H9 (cell line): ENCODE results near the gene RNF126. TPM values are rescaled to one million over a fixed set of nuclear protein-coding genes. Genes with fewer than 3 reads are reported as not detected.

ENCODE experiments used
- DNase-seq: peaks from one replicate; pipeline ENCODE4 v3.0.0-alpha.2; 2017
- H2AFZ ChIP-seq: one replicate; pipeline ENCODE4 v1.6.1; 2013; ENCODE audit warnings: mild to moderate bottlenecking, low read length, control low read depth, moderate library complexity
- H2AK5ac ChIP-seq: 2 replicates; pipeline ENCODE4 v1.6.1; 2013; ENCODE audit warnings: low read length, control low read depth, mixed read lengths; ENCODE audit not compliant: insufficient read length
- H2BK120ac ChIP-seq: one replicate; pipeline ENCODE4 v1.6.1; 2013; ENCODE audit warnings: low read depth, mild to moderate bottlenecking, low read length, control low read depth, inconsistent platforms; ENCODE audit not compliant: poor library complexity, severe bottlenecking
- H2BK12ac ChIP-seq: 2 replicates; pipeline ENCODE4 v1.6.1; 2013; ENCODE audit warnings: low read length, control low read depth, mixed read lengths, low read depth; ENCODE audit not compliant: insufficient read length
- H2BK15ac ChIP-seq: 2 replicates; pipeline ENCODE4 v1.6.1; 2013; ENCODE audit warnings: low read depth, low read length, control low read depth
- H2BK20ac ChIP-seq: one replicate; pipeline ENCODE4 v1.6.1; 2013; ENCODE audit warnings: low read depth, mild to moderate bottlenecking, low read length, control low read depth, inconsistent platforms; ENCODE audit not compliant: poor library complexity, severe bottlenecking
- H2BK5ac ChIP-seq: 2 replicates; pipeline ENCODE4 v1.6.1; 2013; ENCODE audit warnings: low read length, control low read depth, mixed read lengths; ENCODE audit not compliant: insufficient read length
- H3K14ac ChIP-seq: 2 replicates; pipeline ENCODE4 v1.6.1; 2013; ENCODE audit warnings: low read length, control low read depth; ENCODE audit not compliant: insufficient read depth
- H3K18ac ChIP-seq: 2 replicates; pipeline ENCODE4 v1.6.1; 2013; ENCODE audit warnings: low read depth, mild to moderate bottlenecking, mixed read lengths, low read length, control low read depth; ENCODE audit not compliant: insufficient read length
- H3K23ac ChIP-seq: 2 replicates; pipeline ENCODE4 v1.6.1; 2013; ENCODE audit warnings: low read length, control low read depth, mixed read lengths, low read depth; ENCODE audit not compliant: insufficient read length
- H3K23me2 ChIP-seq: 2 replicates; pipeline ENCODE4 v1.6.1; 2013; ENCODE audit warnings: low read depth, mild to moderate bottlenecking, mixed read lengths, low read length, control low read depth; ENCODE audit not compliant: insufficient read length, poor library complexity, severe bottlenecking
- H3K27ac ChIP-seq: 2 replicates; pipeline ENCODE4 v1.5.1; 2013; ENCODE audit warnings: low read length, control low read depth, mixed read lengths, low read depth; ENCODE audit not compliant: insufficient read length
- H3K27me3 ChIP-seq: 2 replicates; pipeline ENCODE4 v1.6.1; 2013; ENCODE audit warnings: low read length, control low read depth, inconsistent platforms; ENCODE audit not compliant: insufficient read depth
- H3K4ac ChIP-seq: 2 replicates; pipeline ENCODE4 v1.6.1; 2013; ENCODE audit warnings: low read depth, mild to moderate bottlenecking, control low read depth, inconsistent platforms, low read length, moderate library complexity
- H3K4me1 ChIP-seq: 2 replicates; pipeline ENCODE4 v1.6.1; 2013; ENCODE audit warnings: low read length, control low read depth, inconsistent platforms; ENCODE audit not compliant: insufficient read depth
- H3K4me2 ChIP-seq: 2 replicates; pipeline ENCODE4 v1.6.1; 2013; ENCODE audit warnings: low read length, control low read depth, mixed read lengths; ENCODE audit not compliant: insufficient read length, insufficient read depth
- H3K56ac ChIP-seq: 2 replicates; pipeline ENCODE4 v1.6.1; 2013; ENCODE audit warnings: low read depth, mild to moderate bottlenecking, mixed read lengths, low read length, control low read depth; ENCODE audit not compliant: insufficient read length
- H3K79me1 ChIP-seq: 2 replicates; pipeline ENCODE4 v1.6.1; 2013; ENCODE audit warnings: low read depth, mild to moderate bottlenecking, moderate library complexity, low read length, control low read depth, inconsistent platforms; ENCODE audit not compliant: insufficient read depth, poor library complexity, severe bottlenecking
- H3K79me2 ChIP-seq: 2 replicates; pipeline ENCODE4 v1.6.1; 2013; ENCODE audit warnings: low read length, control low read depth, inconsistent platforms; ENCODE audit not compliant: insufficient read depth
- H3K9ac ChIP-seq: 2 replicates; pipeline ENCODE4 v1.6.1; 2013; ENCODE audit warnings: low read length, control low read depth, mixed read lengths; ENCODE audit not compliant: insufficient read length; ENCODE audit errors: extremely low read depth
- H3K9me3 ChIP-seq: one replicate; pipeline ENCODE4 v1.6.1; 2013; ENCODE audit warnings: low read depth, low read length, inconsistent platforms; ENCODE audit not compliant: control insufficient read depth
- H3T11ph ChIP-seq: one replicate; pipeline ENCODE4 v1.6.1; 2013; ENCODE audit warnings: mild to moderate bottlenecking, low read length, control low read depth, inconsistent platforms
- H4K20me1 ChIP-seq: one replicate; pipeline ENCODE4 v1.6.1; 2013; ENCODE audit not compliant: control insufficient read depth, insufficient read length, insufficient read depth
- H4K5ac ChIP-seq: 2 replicates; pipeline ENCODE4 v1.6.1; 2013; ENCODE audit warnings: low read depth, mild to moderate bottlenecking, mixed read lengths, low read length, control low read depth; ENCODE audit not compliant: insufficient read length
- H4K8ac ChIP-seq: replicated peaks from 2 replicates; pipeline ENCODE4 v1.6.1; 2013; ENCODE audit warnings: low read length, control low read depth, mixed read lengths, low read depth; ENCODE audit not compliant: insufficient read length
- H4K91ac ChIP-seq: 2 replicates; pipeline ENCODE4 v1.6.1; 2013; ENCODE audit warnings: low read depth, mild to moderate bottlenecking, moderate library complexity, mixed read lengths, low read length, control low read depth; ENCODE audit not compliant: insufficient read length
- H3K27ac Mint-ChIP-seq, 3 experiments: 2 replicates in 2 of 3; 3 replicates in 1 of 3; pipeline ENCODE4 v1.8.0; 2020 to 2021; ENCODE audit warnings: mixed read lengths in 3 of 3, mild to moderate bottlenecking in 1 of 3, moderate library complexity in 1 of 3
- H3K27me3 Mint-ChIP-seq: 2 replicates; pipeline ENCODE4 v1.8.0; 2021; ENCODE audit warnings: low read depth, mild to moderate bottlenecking, moderate library complexity, mixed read lengths
- H3K36me3 Mint-ChIP-seq, 3 experiments: 2 replicates in 2 of 3; 3 replicates in 1 of 3; pipeline ENCODE4 v1.8.0; 2020 to 2021; ENCODE audit warnings: low read depth in 3 of 3, mixed read lengths in 3 of 3; ENCODE audit not compliant: insufficient read depth in 1 of 3
- H3K4me1 Mint-ChIP-seq, 2 experiments: 2 replicates each; pipeline ENCODE4 v1.8.0; 2020; ENCODE audit warnings: mixed read lengths in 2 of 2
- H3K4me3 Mint-ChIP-seq, 2 experiments: 2 replicates in 1 of 2; 3 replicates in 1 of 2; pipeline ENCODE4 v1.8.0; 2020 to 2021; ENCODE audit warnings: mild to moderate bottlenecking in 2 of 2, mixed read lengths in 2 of 2, moderate library complexity in 1 of 2
- H3K9me3 Mint-ChIP-seq, 2 experiments: 2 replicates in 1 of 2; 3 replicates in 1 of 2; pipeline ENCODE4 v1.8.0; 2020; ENCODE audit warnings: mild to moderate bottlenecking in 2 of 2, mixed read lengths in 2 of 2, moderate library complexity in 1 of 2
- WGBS: extraction: QIAGEN DNeasy Blood & Tissue Kit; methylation state at CpG from one replicate; pipeline ENCODE4 v1.1.7; 2013; ENCODE audit warnings: missing lambda C conversion rate, low lambda C conversion rate, mixed read lengths; ENCODE audit not compliant: insufficient read length; ENCODE audit errors: extremely low coverage; 5-methylcytosine and 5-hydroxymethylcytosine counted together
- total RNA-seq: library from RNA; stranded (reverse); gene quantifications from 2 replicates; pipeline ENCODE4 v1.2.1, GENCODE V29; 2021
- TF ChIP-seq, protein P1 (sequence below): fragments of 200-600 bp; sonication (generic); conservative IDR thresholded peaks from 3 replicates; pipeline ENCODE4 v1.8.0; 2021; ENCODE audit warnings: antibody characterized with exemption, mild to moderate bottlenecking

Gene RNF126
- total RNA-seq, 1 experiment from 2014 or later, result 81.9 TPM

DNA sequence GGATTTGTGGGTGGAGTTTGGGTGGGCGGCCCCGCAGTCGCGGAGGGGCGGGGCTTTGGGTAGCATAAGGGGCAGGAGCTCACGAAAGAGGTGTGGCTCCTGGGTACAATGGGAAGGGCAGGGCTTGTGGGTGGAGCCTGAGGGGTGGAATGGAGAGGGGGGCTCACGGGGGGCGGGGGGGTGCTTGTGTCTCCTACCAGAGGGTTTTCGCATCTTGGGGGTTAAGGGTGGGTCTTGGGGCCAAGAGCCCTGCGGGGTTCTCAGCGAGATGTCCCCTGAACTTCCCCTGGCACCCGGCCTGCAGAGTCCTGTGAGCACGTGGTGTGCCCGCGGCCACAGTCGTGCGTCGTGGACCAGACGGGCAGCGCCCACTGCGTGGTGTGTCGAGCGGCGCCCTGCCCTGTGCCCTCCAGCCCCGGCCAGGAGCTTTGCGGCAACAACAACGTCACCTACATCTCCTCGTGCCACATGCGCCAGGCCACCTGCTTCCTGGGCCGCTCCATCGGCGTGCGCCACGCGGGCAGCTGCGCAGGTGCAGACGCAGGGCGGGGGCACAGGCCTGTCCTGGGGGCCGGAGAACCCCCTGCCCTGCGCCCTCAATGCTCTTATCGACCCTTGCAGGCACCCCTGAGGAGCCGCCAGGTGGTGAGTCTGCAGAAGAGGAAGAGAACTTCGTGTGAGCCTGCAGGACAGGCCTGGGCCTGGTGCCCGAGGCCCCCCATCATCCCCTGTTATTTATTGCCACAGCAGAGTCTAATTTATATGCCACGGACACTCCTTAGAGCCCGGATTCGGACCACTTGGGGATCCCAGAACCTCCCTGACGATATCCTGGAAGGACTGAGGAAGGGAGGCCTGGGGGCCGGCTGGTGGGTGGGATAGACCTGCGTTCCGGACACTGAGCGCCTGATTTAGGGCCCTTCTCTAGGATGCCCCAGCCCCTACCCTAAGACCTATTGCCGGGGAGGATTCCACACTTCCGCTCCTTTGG is 18.3 kb upstream of the RNF126 start:
- H4K91ac ChIP-seq, result no peak overlapping the region
- no peaks in the 10 kb centered on the region for H3K9me3 Mint-ChIP-seq
- no peak overlapping the region for H2BK15ac ChIP-seq
- no peak overlapping the region for H3K9ac ChIP-seq
- H3K4ac ChIP-seq, result no peak overlapping the region
- H3K79me1 ChIP-seq, result no peaks in the 10 kb centered on the region
- H3K56ac ChIP-seq, result no peak overlapping the region
- H4K5ac ChIP-seq, result no peak overlapping the region
- no peak overlapping the region for H2BK12ac ChIP-seq
- H3K27ac ChIP-seq, result no peak overlapping the region
- H4K8ac ChIP-seq, result no peak overlapping the region
- TF ChIP-seq, protein P1, sequence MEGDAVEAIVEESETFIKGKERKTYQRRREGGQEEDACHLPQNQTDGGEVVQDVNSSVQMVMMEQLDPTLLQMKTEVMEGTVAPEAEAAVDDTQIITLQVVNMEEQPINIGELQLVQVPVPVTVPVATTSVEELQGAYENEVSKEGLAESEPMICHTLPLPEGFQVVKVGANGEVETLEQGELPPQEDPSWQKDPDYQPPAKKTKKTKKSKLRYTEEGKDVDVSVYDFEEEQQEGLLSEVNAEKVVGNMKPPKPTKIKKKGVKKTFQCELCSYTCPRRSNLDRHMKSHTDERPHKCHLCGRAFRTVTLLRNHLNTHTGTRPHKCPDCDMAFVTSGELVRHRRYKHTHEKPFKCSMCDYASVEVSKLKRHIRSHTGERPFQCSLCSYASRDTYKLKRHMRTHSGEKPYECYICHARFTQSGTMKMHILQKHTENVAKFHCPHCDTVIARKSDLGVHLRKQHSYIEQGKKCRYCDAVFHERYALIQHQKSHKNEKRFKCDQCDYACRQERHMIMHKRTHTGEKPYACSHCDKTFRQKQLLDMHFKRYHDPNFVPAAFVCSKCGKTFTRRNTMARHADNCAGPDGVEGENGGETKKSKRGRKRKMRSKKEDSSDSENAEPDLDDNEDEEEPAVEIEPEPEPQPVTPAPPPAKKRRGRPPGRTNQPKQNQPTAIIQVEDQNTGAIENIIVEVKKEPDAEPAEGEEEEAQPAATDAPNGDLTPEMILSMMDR, result no peak
- peaks cover 5% of the 10 kb centered on the region for H3K23me2 ChIP-seq
- no peak overlapping the region for H2BK120ac ChIP-seq
- H3K36me3 Mint-ChIP-seq, result no peaks in the 10 kb centered on the region
- H3K4me2 ChIP-seq, result peak overlapping the region; percentile 32
- H3K9me3 ChIP-seq, result no peaks in the 10 kb centered on the region
- no peaks in the 10 kb centered on the region for H4K20me1 ChIP-seq
- no peak overlapping the region for H2AFZ ChIP-seq
- H3T11ph ChIP-seq, result no peak overlapping the region
- H3K4me1 Mint-ChIP-seq, result 0 out of 4 replicates have a peak, but pooled peaks cover 0 to 4% of the 10 kb centered on the region in 2 experiments
- H3K4me1 ChIP-seq, result no peaks in the 10 kb centered on the region
- no peak for DNase-seq
- no peak overlapping the region for H3K23ac ChIP-seq
- no peak overlapping the region for H2AK5ac ChIP-seq
- H3K27ac Mint-ChIP-seq, result no peak overlapping the region
- peaks cover 20% of the 10 kb centered on the region for H3K27me3 Mint-ChIP-seq
- H3K14ac ChIP-seq, result no peak overlapping the region
- no peak overlapping the region for H2BK5ac ChIP-seq
- no peak overlapping the region for H3K18ac ChIP-seq
- H3K27me3 ChIP-seq, result no peaks in the 10 kb centered on the region; the same call in 1 of the 2 replicates
- peak overlapping the region; percentile 86 to 92 for H3K4me3 Mint-ChIP-seq
- no peak overlapping the region for H2BK20ac ChIP-seq
- H3K79me2 ChIP-seq, result no peaks in the 10 kb centered on the region
- no CpG with 5 or more reads among the region's 54 CpGs for WGBS
